Activated CD4-positive, alpha-beta memory T cell treated with anti-CD3 and anti-CD28 coated beads, Interleukin-2, amount 10 ng/mL, durations not matched to agents 7 days and 5 days (primary cell): Measurements from ENCODE around the gene NCK1. TPM values are rescaled to one million over a fixed set of nuclear protein-coding genes. Genes with fewer than 3 reads are reported as not detected.

Source experiments
- CTCF ChIA-PET: fragments of 350-600 bp; sonication (Branson Sonifier 250); formaldehyde crosslinking; loops from one replicate; lab custom pipeline; 2021; ENCODE audit warnings: antibody characterized with exemption, inconsistent platforms; lab: Charles Lee
- POLR2A ChIA-PET: fragments of 350-600 bp; sonication (Branson Sonifier 250); formaldehyde crosslinking; loops from one replicate; lab custom pipeline; 2021; ENCODE audit warnings: antibody characterized with exemption; lab: Charles Lee
- DNase-seq: peaks from one replicate; pipeline ENCODE4 v3.0.0-alpha.2; 2020
- H3K27ac Mint-ChIP-seq: one replicate; pipeline ENCODE4 v1.8.0; 2021; ENCODE audit warnings: mild to moderate bottlenecking, mixed read lengths
- H3K27me3 Mint-ChIP-seq: one replicate; pipeline ENCODE4 v1.8.0; 2021; ENCODE audit warnings: mixed read lengths
- H3K36me3 Mint-ChIP-seq: one replicate; pipeline ENCODE4 v1.8.0; 2021; ENCODE audit warnings: low read depth, mixed read lengths
- H3K4me1 Mint-ChIP-seq: one replicate; pipeline ENCODE4 v1.8.0; 2021; ENCODE audit warnings: mixed read lengths
- H3K4me3 Mint-ChIP-seq: one replicate; pipeline ENCODE4 v1.8.0; 2021; ENCODE audit warnings: mild to moderate bottlenecking, mixed read lengths
- H3K9me3 Mint-ChIP-seq: one replicate; pipeline ENCODE4 v1.8.0; 2021; ENCODE audit warnings: mixed read lengths
- total RNA-seq, 2 experiments: library from RNA; stranded (reverse); gene quantifications; one replicate each; pipeline ENCODE4 v1.2.3, GENCODE V29; 2021

The NCK1 gene
- total RNA-seq, 2 experiments from 2014 or later: 50.8 to 51.3 TPM

GRCh38 chr3:136939489-136939888 is 77.5 kb downstream of the NCK1 start:
- peaks cover 41% of the 10 kb centered on the region for H3K4me1 Mint-ChIP-seq
- no peak for DNase-seq
- no peak overlapping the region for H3K4me3 Mint-ChIP-seq
- POLR2A ChIA-PET: interaction anchor here (1.2 to 1.4 kb wide), 2 partner anchors 15 to 100 kb away, joined by 3 to 5 read pairs; no protein-coding TSS in a partner anchor
- H3K36me3 Mint-ChIP-seq: peaks cover 38% of the 10 kb centered on the region
- H3K9me3 Mint-ChIP-seq: peaks cover 3% of the 10 kb centered on the region
- H3K27ac Mint-ChIP-seq: no peak overlapping the region
- CTCF ChIA-PET: no interaction called here
- no peaks in the 10 kb centered on the region for H3K27me3 Mint-ChIP-seq

DNA sequence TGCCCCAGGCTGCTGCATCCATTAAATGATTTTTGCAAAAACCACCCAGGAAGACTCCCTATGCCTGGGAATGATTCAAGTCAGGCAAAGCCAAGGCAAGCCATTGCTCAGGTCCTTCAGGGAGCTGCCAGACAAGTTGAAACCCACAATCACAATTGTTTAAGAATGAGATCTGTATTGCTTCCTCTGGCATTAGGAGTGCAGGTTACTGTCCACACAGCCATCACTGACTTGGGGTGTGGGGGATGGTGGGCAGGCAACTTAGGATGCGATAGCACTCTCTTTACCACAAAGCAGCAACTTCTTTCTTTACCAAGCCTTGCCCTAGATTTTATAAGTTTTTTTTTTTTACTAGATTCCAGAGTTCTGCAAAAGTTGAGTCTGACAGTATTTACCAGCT is 80.8 kb downstream of the NCK1 start:
- no peaks in the 10 kb centered on the region for H3K9me3 Mint-ChIP-seq
- H3K4me1 Mint-ChIP-seq: peaks cover 37% of the 10 kb centered on the region
- peaks cover 31% of the 10 kb centered on the region for H3K36me3 Mint-ChIP-seq
- H3K27me3 Mint-ChIP-seq: no peaks in the 10 kb centered on the region
- H3K27ac Mint-ChIP-seq: no peak overlapping the region
- H3K4me3 Mint-ChIP-seq: no peak overlapping the region
- ChIA-PET POLR2A (no interaction called here), CTCF (no interaction called here)
- DNase-seq: no peak

- H3K9me3 Mint-ChIP-seq: no peaks in the 10 kb centered on the region
- H3K27ac Mint-ChIP-seq: no peak overlapping the region
- H3K27me3 Mint-ChIP-seq: no peaks in the 10 kb centered on the region
- ChIA-PET POLR2A (no interaction called here), CTCF (no interaction called here)
- no peak overlapping the region for H3K4me3 Mint-ChIP-seq
- H3K36me3 Mint-ChIP-seq: peaks cover 26% of the 10 kb centered on the region
- no peak for DNase-seq
- peaks cover 31% of the 10 kb centered on the region for H3K4me1 Mint-ChIP-seq
These were observed 81.4 kb downstream of the NCK1 start for GRCh38 chr3:136943436-136943835.

GRCh38 chr3:136946978-136947377 is 85.0 kb downstream of the NCK1 start:
- ChIA-PET CTCF (interaction anchor here (1.0 to 1.8 kb wide), 2 partner anchors 67 to 194 kb away, joined by 5 to 6 read pairs; partner anchors contain the start of gene STAG1), POLR2A (interaction anchor here (1.0 to 1.4 kb wide), 2 partner anchors 8 to 194 kb away, joined by 3 to 4 read pairs; partner anchors contain the start of gene STAG1)
- Mint-ChIP-seq H3K36me3 (peaks cover 25% of the 10 kb centered on the region), H3K4me1 (peaks cover 21% of the 10 kb centered on the region), H3K9me3 (no peaks in the 10 kb centered on the region), H3K27ac (no peak overlapping the region), H3K4me3 (no peak overlapping the region), H3K27me3 (no peaks in the 10 kb centered on the region)
- no peak for DNase-seq

DNA sequence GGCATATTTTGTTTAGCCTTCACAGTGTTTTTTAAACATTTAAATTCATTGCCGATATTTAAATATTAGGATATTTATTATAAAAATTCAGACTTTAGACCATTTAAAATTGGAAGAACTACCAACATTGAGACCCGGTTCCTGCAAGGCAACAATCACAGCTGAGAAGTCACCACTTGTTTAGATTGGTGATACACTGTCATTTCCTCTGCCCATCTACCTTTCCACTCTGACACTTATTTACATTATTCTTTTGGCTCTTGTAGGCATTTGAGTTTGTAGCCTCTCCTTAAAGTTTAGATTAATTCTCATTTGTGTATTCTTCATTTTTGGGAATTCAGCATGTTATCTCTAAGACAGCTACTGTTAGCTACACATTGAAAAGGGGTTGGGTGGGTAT is 85.5 kb downstream of the NCK1 start:
- H3K4me1 Mint-ChIP-seq: peaks cover 19% of the 10 kb centered on the region
- POLR2A ChIA-PET: interaction anchor here (1.0 to 1.4 kb wide), 2 partner anchors 9 to 195 kb away, joined by 3 to 4 read pairs; partner anchors contain the start of gene STAG1
- H3K9me3 Mint-ChIP-seq: no peaks in the 10 kb centered on the region
- no peak overlapping the region for H3K27ac Mint-ChIP-seq
- H3K36me3 Mint-ChIP-seq: peaks cover 25% of the 10 kb centered on the region
- H3K4me3 Mint-ChIP-seq: no peak overlapping the region
- no peak for DNase-seq
- CTCF ChIA-PET: interaction anchor here (1.0 to 1.8 kb wide), 2 partner anchors 66 to 195 kb away, joined by 5 to 6 read pairs; partner anchors contain the start of gene STAG1
- no peaks in the 10 kb centered on the region for H3K27me3 Mint-ChIP-seq

DNA sequence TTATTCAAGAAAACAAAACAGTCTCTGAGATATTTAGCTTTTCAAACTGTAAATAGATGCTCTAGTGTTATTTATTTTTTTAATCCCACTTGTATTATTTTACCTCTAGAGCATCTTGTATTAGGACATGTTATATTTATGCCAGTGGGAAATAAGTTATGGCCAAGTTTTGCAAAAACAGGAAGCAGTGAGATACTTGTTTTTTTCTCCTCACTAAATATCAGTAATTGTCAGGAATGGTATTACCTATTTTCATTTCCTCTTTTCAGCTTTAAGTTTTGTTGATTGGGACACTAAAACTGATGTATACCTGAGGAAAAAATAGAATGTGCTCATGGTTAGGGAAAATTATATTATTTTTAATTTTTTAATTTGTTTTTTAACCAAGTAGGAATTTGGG is 87.1 kb downstream of the NCK1 start:
- H3K27ac Mint-ChIP-seq: no peak overlapping the region
- H3K9me3 Mint-ChIP-seq: no peaks in the 10 kb centered on the region
- H3K27me3 Mint-ChIP-seq: no peaks in the 10 kb centered on the region
- peaks cover 6% of the 10 kb centered on the region for H3K4me1 Mint-ChIP-seq
- ChIA-PET CTCF (no interaction called here), POLR2A (no interaction called here)
- DNase-seq: no peak
- H3K36me3 Mint-ChIP-seq: peaks cover 20% of the 10 kb centered on the region
- no peak overlapping the region for H3K4me3 Mint-ChIP-seq

DNA sequence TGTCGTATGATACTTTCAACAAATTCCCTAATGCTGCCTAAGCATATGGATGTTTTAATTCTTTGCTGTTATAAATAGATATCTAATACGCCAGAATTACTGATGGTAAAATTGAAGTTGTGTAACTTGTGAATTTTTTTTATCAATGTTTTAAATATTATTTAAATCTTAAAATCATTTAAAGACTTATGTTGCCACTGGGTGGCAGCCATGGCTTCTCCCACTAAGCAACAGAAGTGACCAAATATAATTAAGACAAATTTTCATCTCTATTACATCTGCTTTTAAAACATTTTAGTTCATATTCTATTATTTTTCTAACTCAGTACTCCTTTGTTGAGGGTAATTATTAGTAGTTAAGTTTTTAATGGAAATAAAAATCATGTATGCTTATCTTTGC is 87.7 kb downstream of the NCK1 start:
- ChIA-PET CTCF (interaction anchor here (0.8 to 1.3 kb wide), 2 partner anchors 191 to 197 kb away, joined by 4 to 5 read pairs; partner anchors contain the start of gene STAG1), POLR2A (no interaction called here)
- H3K27me3 Mint-ChIP-seq: no peaks in the 10 kb centered on the region

GRCh38 chr3:136950623-136951022 is 88.6 kb downstream of the NCK1 start:
- Mint-ChIP-seq H3K27ac (no peak overlapping the region), H3K9me3 (no peaks in the 10 kb centered on the region), H3K4me3 (no peak overlapping the region), H3K36me3 (peaks cover 24% of the 10 kb centered on the region), H3K27me3 (no peaks in the 10 kb centered on the region), H3K4me1 (peaks cover 17% of the 10 kb centered on the region)
- ChIA-PET POLR2A (no interaction called here), CTCF (interaction anchor here (0.8 to 1.3 kb wide), 3 partner anchors 64 to 198 kb away, joined by 4 to 5 read pairs (median 4); partner anchors contain the start of gene STAG1)
- DNase-seq: no peak

More for the DNA sequence above, 87.7 kb downstream of the NCK1 start:
- no peak for DNase-seq
- H3K4me1 Mint-ChIP-seq: peaks cover 8% of the 10 kb centered on the region
- H3K36me3 Mint-ChIP-seq: peaks cover 20% of the 10 kb centered on the region
- no peak overlapping the region for H3K27ac Mint-ChIP-seq
- no peaks in the 10 kb centered on the region for H3K9me3 Mint-ChIP-seq
- H3K4me3 Mint-ChIP-seq: no peak overlapping the region

GRCh38 chr3:136952292-136952691 is 90.3 kb downstream of the NCK1 start:
- no peaks in the 10 kb centered on the region for H3K27me3 Mint-ChIP-seq
- no peak overlapping the region for H3K27ac Mint-ChIP-seq
- no peak for DNase-seq
- H3K4me1 Mint-ChIP-seq: peaks cover 17% of the 10 kb centered on the region
- ChIA-PET CTCF (no interaction called here), POLR2A (interaction anchor here (0.6 kb wide), 1 partner anchor 19 kb away, joined by 3 read pairs; no protein-coding TSS in a partner anchor)
- H3K9me3 Mint-ChIP-seq: no peaks in the 10 kb centered on the region
- peaks cover 12% of the 10 kb centered on the region for H3K36me3 Mint-ChIP-seq
- H3K4me3 Mint-ChIP-seq: no peak overlapping the region

DNA sequence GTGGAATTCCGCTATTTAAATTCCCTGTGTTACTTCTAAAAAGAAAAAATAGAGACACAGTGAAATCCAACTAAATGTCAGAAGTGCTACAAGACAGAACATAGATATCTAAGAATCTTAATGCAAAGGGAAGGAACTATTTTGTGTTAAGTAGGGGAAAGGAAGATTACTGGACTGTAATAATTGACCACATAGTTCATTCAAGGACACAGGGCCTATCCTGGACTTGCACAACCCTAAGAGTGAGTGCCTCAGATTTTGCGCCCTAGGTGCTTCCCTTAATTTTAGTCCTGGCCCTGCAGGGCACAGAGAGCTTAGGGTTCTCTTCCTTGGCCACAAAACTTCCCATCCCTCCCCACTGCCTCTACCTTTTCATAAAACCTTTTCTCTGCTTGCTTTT is 92.2 kb downstream of the NCK1 start:
- Mint-ChIP-seq H3K9me3 (no peaks in the 10 kb centered on the region), H3K4me3 (no peak overlapping the region), H3K4me1 (peaks cover 11% of the 10 kb centered on the region), H3K36me3 (peaks cover 7% of the 10 kb centered on the region), H3K27ac (no peak overlapping the region), H3K27me3 (no peaks in the 10 kb centered on the region)
- no peak for DNase-seq
- CTCF ChIA-PET: no interaction called here
- POLR2A ChIA-PET: no interaction called here

- no peaks in the 10 kb centered on the region for H3K27me3 Mint-ChIP-seq
- peaks cover 11% of the 10 kb centered on the region for H3K4me1 Mint-ChIP-seq
- H3K27ac Mint-ChIP-seq: no peak overlapping the region
- H3K4me3 Mint-ChIP-seq: no peak overlapping the region
- DNase-seq: no peak
- H3K36me3 Mint-ChIP-seq: peaks cover 10% of the 10 kb centered on the region
- POLR2A ChIA-PET: no interaction called here
- CTCF ChIA-PET: interaction anchor here (1.7 kb wide), 1 partner anchor 59 kb away, joined by 4 read pairs; no protein-coding TSS in a partner anchor
- no peaks in the 10 kb centered on the region for H3K9me3 Mint-ChIP-seq
These were observed 93.2 kb downstream of the NCK1 start for GRCh38 chr3:136954980-136955780.

GRCh38 chr3:136955813-136956212 is 93.8 kb downstream of the NCK1 start:
- Mint-ChIP-seq H3K36me3 (peaks cover 10% of the 10 kb centered on the region), H3K4me1 (peaks cover 11% of the 10 kb centered on the region), H3K27me3 (no peaks in the 10 kb centered on the region), H3K4me3 (no peak overlapping the region), H3K27ac (no peak overlapping the region), H3K9me3 (no peaks in the 10 kb centered on the region)
- CTCF ChIA-PET: interaction anchor here (1.4 to 1.7 kb wide), 2 partner anchors 58 to 202 kb away, joined by 3 to 4 read pairs; no protein-coding TSS in a partner anchor
- DNase-seq: no peak
- POLR2A ChIA-PET: interaction anchor here (0.6 to 1.0 kb wide), 2 partner anchors 94 to 203 kb away, joined by 3 read pairs; no protein-coding TSS in a partner anchor

DNA sequence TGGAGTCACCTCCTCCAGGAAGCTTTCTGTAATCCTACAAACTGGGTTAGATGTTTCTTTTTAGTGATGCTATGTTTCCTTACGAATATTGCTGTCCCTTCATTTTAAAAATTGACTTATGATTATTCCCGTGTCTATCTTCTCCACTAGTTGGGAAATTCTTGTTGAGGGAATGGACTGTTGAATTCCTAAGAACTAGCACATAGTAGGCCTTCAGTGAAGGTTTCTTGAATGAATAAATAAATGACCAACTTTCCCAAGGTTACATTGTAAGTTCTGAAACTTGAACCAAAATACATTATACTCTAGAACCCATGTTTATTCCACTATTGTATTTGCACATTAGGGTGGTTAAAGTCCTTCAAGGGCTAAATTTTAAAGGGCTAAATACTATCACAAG is 95.0 kb downstream of the NCK1 start:
- ChIA-PET CTCF (interaction anchor here (1.4 kb wide), 1 partner anchor 204 kb away, joined by 3 read pairs; no protein-coding TSS in a partner anchor), POLR2A (interaction anchor here (0.9 to 1.0 kb wide), 2 partner anchors 94 to 96 kb away, joined by 3 to 4 read pairs; no protein-coding TSS in a partner anchor)
- no peak overlapping the region for H3K27ac Mint-ChIP-seq
- no peaks in the 10 kb centered on the region for H3K27me3 Mint-ChIP-seq
- H3K9me3 Mint-ChIP-seq: no peaks in the 10 kb centered on the region
- H3K36me3 Mint-ChIP-seq: peaks cover 10% of the 10 kb centered on the region
- peaks cover 11% of the 10 kb centered on the region for H3K4me1 Mint-ChIP-seq
- no peak for DNase-seq
- H3K4me3 Mint-ChIP-seq: no peak overlapping the region
